Epithelial cell of prostate (primary cell): ENCODE data around the gene HBQ1.
"Not testable (repeated sequence)": the region's sequence is repeated elsewhere in the genome, so short reads cannot be mapped to it uniquely, and the experiment has no call there.

Source experiments
- DNase-seq: peaks from one replicate; pipeline ENCODE4 v3.0.0-alpha.2; 2011; ENCODE audit warnings: low read depth, low spot score
- H3K27ac ChIP-seq: fragments of 450-650 bp; 2 replicates; pipeline ENCODE4 v1.5.1; 2017; ENCODE audit warnings: mild to moderate bottlenecking

Gene HBQ1

DNA sequence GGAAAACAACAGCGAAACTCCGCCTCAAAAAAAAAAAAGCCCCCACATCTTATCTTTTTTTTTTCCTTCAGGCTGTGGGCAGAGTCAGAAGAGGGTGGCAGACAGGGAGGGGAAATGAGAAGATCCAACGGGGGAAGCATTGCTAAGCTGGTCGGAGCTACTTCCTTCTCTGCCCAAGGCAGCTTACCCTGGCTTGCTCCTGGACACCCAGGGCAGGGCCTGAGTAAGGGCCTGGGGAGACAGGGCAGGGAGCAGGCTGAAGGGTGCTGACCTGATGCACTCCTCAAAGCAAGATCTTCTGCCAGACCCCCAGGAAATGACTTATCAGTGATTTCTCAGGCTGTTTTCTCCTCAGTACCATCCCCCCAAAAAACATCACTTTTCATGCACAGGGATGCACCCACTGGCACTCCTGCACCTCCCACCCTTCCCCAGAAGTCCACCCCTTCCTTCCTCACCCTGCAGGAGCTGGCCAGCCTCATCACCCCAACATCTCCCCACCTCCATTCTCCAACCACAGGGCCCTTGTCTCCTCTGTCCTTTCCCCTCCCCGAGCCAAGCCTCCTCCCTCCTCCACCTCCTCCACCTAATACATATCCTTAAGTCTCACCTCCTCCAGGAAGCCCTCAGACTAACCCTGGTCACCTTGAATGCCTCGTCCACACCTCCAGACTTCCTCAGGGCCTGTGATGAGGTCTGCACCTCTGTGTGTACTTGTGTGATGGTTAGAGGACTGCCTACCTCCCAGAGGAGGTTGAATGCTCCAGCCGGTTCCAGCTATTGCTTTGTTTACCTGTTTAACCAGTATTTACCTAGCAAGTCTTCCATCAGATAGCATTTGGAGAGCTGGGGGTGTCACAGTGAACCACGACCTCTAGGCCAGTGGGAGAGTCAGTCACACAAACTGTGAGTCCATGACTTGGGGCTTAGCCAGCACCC is 5.0 kb upstream of the HBQ1 start:
- DNase-seq, result no peak
- no peak overlapping the region for H3K27ac ChIP-seq

DNA sequence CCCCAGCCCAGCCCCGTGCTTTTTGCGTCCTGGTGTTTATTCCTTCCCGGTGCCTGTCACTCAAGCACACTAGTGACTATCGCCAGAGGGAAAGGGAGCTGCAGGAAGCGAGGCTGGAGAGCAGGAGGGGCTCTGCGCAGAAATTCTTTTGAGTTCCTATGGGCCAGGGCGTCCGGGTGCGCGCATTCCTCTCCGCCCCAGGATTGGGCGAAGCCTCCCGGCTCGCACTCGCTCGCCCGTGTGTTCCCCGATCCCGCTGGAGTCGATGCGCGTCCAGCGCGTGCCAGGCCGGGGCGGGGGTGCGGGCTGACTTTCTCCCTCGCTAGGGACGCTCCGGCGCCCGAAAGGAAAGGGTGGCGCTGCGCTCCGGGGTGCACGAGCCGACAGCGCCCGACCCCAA is 4.3 kb upstream of the HBQ1 start:
- not testable (repeated sequence) for H3K27ac ChIP-seq, DNase-seq

DNA sequence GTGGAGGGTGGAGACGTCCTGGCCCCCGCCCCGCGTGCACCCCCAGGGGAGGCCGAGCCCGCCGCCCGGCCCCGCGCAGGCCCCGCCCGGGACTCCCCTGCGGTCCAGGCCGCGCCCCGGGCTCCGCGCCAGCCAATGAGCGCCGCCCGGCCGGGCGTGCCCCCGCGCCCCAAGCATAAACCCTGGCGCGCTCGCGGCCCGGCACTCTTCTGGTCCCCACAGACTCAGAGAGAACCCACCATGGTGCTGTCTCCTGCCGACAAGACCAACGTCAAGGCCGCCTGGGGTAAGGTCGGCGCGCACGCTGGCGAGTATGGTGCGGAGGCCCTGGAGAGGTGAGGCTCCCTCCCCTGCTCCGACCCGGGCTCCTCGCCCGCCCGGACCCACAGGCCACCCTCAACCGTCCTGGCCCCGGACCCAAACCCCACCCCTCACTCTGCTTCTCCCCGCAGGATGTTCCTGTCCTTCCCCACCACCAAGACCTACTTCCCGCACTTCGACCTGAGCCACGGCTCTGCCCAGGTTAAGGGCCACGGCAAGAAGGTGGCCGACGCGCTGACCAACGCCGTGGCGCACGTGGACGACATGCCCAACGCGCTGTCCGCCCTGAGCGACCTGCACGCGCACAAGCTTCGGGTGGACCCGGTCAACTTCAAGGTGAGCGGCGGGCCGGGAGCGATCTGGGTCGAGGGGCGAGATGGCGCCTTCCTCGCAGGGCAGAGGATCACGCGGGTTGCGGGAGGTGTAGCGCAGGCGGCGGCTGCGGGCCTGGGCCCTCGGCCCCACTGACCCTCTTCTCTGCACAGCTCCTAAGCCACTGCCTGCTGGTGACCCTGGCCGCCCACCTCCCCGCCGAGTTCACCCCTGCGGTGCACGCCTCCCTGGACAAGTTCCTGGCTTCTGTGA is 3.5 kb upstream of the HBQ1 start, which contains the start of gene HBA1:
HBA1 (plus strand) TSS at position 204 of the 906 bp plus-strand sequence; CDS start at position 241, 37 bp downstream.
- not testable (repeated sequence) for DNase-seq, H3K27ac ChIP-seq

DNA sequence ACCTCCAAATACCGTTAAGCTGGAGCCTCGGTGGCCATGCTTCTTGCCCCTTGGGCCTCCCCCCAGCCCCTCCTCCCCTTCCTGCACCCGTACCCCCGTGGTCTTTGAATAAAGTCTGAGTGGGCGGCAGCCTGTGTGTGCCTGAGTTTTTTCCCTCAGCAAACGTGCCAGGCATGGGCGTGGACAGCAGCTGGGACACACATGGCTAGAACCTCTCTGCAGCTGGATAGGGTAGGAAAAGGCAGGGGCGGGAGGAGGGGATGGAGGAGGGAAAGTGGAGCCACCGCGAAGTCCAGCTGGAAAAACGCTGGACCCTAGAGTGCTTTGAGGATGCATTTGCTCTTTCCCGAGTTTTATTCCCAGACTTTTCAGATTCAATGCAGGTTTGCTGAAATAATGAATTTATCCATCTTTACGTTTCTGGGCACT is 2.9 kb upstream of the HBQ1 start:
- H3K27ac ChIP-seq, result no peak overlapping the region
- DNase-seq, result no peak

DNA sequence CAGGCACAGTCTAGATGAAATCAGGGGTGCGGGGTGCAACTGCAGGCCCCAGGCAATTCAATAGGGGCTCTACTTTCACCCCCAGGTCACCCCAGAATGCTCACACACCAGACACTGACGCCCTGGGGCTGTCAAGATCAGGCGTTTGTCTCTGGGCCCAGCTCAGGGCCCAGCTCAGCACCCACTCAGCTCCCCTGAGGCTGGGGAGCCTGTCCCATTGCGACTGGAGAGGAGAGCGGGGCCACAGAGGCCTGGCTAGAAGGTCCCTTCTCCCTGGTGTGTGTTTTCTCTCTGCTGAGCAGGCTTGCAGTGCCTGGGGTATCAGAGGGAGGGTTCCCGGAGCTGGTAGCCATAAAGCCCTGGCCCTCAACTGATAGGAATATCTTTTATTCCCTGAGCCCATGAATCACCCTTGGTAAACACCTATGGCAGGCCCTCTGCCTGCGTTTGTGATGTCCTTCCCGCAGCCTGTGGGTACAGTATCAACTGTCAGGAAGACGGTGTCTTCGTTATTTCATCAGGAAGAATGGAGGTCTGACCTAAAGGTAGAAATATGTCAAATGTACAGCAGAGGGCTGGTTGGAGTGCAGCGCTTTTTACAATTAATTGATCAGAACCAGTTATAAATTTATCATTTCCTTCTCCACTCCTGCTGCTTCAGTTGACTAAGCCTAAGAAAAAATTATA is 2.1 kb upstream of the HBQ1 start:
- no peak overlapping the region for H3K27ac ChIP-seq
- DNase-seq, result no peak

DNA sequence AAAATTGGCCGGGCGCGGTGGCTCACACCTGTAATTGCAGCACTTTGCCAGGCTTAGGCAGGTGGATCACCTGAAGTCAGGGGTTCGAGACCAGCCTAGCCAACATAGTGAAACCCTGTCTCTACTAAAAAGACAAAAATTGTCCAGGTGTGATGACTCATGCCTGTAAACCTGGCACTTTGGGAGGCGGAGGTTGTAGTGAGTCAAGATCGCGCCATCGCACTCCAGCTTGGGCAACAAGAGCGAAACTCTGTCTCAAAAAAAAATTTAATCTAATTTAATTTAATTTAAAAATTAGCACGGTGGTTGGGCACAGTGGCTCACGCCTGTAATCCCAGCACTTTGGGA is 1.6 kb upstream of the HBQ1 start:
- no peak overlapping the region for H3K27ac ChIP-seq
- DNase-seq, result no peak

DNA sequence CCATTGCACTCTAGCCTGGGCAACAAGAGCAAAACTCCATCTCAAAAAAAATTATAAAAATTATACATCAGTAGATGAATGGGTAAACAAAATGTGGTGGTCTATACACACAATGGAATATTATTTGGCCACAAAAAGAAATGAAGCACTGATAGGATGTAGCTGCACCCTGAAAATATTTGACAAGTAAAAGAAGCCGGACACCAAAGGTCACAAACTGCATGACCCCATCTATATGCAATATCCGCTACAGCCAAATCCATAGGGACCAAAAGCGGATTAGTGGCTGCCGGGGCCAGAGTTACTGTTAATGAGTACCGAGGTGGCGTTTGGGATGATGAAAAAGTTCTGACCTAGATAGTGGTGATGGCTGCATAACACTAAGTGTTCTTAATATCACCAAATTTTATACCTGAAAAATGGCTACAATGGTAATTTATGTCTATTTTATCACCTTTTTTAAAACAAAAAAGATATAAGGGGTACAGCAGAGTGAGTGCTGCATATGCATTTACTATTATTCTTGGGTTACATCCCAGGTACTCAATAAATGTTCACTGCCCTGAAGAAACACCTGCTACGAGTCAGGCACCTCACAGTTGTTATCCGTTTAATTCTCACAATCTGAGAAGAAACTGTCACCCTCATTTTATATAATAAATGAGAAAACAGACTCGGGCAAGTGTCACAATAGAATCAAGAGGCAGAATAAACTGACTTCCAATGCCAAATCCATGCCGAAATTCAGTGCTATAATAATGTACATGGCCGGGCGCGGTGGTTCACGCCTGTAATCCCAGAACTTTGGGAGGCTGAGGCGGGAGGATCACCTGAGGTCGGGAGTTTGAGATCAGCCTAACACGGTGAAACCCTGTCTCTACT is 807 bp upstream of the HBQ1 start:
- H3K27ac ChIP-seq, result no peak overlapping the region
- DNase-seq, result no peak

DNA sequence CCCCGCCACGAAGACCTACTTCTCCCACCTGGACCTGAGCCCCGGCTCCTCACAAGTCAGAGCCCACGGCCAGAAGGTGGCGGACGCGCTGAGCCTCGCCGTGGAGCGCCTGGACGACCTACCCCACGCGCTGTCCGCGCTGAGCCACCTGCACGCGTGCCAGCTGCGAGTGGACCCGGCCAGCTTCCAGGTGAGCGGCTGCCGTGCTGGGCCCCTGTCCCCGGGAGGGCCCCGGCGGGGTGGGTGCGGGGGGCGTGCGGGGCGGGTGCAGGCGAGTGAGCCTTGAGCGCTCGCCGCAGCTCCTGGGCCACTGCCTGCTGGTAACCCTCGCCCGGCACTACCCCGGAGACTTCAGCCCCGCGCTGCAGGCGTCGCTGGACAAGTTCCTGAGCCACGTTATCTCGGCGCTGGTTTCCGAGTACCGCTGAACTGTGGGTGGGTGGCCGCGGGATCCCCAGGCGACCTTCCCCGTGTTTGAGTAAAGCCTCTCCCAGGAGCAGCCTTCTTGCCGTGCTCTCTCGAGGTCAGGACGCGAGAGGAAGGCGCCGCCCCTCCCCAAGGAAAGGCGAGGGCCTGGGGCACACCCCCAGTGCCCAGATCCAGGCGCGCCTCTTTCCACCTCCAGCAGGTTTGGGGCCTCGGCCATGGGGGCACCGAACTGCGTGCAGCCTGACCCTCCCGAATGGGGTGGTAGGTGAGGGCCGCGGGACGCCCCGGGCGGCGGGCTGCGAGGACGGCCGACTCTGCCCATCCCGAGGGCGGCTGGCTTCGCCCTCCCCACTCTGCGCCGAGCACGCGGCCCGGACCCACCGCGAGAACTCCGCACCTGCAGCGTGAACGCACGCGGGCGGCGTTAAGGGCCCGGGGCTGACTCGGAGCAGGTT is 664 bp downstream of the HBQ1 start:
- no peak overlapping the region for H3K27ac ChIP-seq
- DNase-seq, result no peak

DNA sequence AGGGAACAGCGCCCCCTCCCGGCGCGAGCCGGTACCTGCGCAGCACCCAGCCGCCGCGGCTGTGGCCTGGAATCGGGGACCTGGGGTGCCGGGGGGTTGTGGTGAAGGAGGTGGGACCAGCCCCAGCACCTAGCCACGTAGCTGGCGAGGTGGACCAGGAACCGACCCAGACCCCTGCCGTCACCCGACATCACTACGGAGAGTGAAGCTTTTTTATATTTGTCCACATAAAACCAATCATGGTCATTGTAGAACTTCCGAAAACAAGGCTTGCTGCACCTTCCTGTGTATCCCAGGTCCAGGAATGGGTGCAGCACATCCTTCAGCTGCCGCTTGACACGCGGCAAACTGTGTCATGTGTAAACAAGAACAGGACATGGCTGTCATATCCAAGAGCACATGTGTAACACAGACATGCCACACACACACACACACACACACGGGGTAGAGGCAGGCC is 1.3 kb downstream of the HBQ1 start:
- no peak overlapping the region for H3K27ac ChIP-seq
- DNase-seq, result no peak

DNA sequence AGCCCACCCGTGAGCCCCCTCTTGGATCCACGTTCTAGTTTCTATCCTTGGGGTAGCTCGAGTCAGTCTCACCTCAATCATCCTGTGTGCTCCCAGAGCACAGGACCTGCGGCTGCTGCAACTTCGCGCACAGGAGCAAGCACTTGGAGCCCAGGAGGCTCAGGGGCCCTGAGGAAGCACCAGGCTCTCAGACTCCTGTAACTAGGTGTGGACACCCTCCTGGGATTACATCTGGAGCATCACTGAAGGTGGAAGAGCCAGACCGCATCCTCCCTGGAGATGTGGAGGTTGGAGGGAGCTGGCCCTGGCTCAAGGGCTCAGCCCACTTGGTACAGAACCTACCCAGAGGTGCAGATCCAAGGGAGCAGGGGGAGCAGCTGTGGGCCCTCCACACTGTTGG is 2.7 kb downstream of the HBQ1 start:
- H3K27ac ChIP-seq, result no peak overlapping the region
- DNase-seq, result no peak

DNA sequence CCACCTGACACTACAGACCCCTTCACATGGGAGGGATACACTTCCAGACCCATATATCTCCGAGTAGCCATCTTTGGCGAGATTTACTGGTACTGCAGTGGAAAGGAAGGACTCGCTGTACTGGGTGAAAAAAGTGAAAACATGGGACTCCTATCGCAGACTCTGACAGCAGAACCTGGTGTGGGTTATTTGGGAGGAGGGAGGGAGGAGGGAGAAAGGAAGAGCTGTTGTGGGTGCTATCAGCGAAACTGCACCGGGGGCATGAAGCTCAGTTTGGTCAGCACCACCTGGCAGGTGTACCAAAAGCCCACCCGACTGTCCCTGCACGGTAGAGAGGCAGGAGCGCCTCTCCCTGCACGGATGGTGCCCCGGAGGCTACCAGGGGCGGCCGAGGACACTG is 5.0 kb downstream of the HBQ1 start:
- no peak overlapping the region for H3K27ac ChIP-seq
- no peak for DNase-seq

DNA sequence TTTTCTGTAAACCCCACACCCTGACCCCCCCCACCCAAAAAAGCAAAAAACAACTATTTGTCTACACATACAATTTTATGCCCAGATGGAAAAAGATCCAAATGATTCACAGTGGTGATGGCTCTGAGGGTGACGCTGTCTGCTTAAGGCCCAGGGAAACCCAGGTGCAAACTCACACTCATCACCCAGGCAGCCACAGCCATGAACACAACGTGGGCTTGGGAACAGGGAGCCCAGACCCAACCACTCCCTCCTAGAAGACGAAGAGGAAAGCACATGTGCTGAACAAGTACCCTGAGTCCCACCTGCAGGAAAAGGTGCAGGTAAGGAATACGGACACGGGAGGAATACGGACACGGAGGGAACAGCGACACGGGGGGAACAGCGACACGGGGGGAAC is 5.4 kb downstream of the HBQ1 start:
- no peak overlapping the region for H3K27ac ChIP-seq
- DNase-seq, result no peak

DNA sequence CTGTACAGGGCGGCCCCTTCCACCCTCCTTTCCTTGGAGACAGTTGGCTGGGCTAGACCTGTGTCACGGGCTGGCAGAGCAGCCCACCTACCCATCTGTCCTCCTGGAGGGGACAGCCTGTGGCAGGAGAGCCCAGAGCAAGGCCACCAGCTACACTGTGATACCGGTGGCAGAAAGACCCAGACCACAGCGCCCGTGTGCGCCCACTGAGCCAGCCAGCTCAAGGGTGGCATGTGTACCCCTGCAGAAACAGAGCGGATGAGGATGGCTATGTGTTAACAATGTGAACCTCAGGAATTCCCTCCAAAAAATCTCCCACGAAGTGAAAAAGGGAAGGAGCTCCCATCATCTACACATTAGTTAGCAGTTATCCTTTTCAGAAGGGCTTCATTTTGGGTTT is 7.1 kb downstream of the HBQ1 start:
- H3K27ac ChIP-seq, result no peak overlapping the region
- no peak for DNase-seq

DNA sequence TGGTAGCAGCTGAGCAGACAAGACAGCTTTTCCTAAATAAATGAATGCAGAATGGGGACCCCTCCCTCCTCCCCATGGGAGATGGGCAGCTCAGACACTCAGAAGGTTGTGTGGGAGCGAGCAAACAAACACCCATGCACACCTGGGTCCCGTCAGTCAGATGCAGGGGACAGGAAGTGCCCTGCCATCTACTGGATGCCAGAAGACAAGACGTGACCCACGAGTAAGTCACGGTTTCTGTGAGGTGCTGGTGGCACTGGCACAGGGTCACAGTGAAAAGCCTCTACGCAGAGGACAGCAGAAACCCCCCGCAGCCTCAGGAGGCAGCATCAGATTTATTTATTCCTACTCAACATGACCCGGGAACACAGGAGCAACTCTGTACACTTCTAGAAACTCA is 8.4 kb downstream of the HBQ1 start:
- H3K27ac ChIP-seq, result no peak overlapping the region
- no peak for DNase-seq

DNA sequence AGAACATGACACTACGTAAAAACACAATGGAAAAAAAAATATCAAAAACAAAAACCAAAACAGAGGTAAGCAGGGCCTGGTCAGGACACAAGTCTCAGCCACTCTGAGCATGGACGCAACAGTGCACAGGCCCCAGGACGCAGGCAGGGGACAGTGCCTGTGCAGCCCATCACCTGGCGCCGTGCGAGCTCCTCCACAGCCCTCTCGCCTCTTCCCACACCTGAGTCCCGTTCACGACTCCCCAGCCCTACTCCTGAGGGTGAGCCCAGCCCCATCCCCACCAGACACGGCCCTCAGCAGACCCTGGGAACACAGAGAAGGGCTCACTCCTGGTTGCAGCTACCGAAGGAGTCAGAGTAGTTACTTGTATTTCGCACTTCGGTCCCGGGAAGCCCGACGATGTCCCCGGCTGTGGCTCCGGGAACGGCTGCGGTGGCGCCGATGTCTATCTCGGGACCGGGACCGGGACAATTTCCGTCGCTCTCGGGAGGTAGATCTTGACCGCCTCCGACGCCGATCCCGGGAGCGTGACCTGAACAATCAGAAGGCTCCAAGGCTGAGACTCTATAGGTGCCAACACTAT is 9.4 kb downstream of the HBQ1 start:
- no peak overlapping the region for H3K27ac ChIP-seq
- no peak for DNase-seq

DNA sequence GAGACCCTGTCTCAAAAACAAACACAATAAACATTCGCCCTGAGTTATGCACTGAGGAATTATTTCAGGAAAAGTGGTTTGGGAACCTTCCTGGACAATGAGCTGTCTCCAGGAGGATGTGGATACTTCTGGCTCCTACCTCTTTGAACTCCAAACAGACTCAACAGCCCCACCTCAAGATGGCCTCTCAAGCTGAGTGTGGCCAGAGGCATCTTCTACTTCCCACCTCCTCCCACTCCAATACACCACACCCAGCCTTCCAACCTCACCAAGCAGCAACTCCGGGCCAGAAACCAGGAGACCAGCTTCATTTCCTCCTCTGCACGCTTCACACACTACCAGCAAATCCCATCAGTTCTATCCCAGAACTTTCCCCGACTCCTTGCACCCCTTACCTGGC is 11.6 kb downstream of the HBQ1 start:
- H3K27ac ChIP-seq, result no peak overlapping the region
- DNase-seq, result no peak

DNA sequence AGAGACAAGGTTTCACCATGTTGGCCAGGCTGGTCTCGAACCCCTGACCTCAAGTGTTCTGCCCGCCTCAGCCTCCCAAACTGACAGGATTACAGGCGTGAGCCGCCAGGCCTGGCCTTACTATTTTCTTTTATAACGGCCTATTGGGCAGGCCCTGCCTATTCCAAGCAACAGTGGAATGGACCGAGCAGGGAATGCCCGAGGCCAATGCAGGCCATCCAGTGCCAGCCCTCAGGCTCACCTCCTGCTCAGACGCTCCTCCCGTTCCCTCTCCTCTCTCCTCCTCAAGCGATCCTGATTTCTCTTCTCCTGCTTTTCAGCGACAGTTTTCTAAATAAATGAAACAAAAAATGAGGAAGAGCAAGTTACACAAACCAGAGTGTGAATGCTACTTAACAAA is 12.4 kb downstream of the HBQ1 start:
- H3K27ac ChIP-seq, result no peak overlapping the region
- no peak for DNase-seq

DNA sequence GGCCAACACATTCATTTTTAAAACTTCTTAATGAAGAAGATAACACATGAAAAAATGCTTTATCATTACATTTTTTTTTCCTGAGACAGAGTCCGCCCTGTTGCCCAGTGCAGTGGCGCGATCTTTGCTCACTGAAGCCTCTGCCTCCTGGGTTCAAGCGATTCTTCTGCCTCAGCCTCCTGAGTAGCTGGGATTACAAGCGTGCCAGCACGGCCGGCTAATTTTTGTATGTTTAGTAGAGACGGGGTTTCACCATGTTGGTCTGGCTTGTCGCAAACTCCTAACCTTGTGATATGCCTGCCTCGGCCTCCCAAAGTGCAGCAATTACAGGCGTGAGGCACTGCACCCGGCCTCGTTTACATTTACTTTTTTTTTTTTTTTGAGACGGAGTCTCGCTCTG is 13.2 kb downstream of the HBQ1 start:
- DNase-seq, result no peak
- H3K27ac ChIP-seq, result no peak overlapping the region
